ENCODE data around the gene NFATC1. TPM values are rescaled to one million over a fixed set of nuclear protein-coding genes. Genes with fewer than 3 reads are reported as not detected.
A peak's percentile ranks its signal among the peaks of the same experiment; 100 is the strongest.

The NFATC1 gene
- total RNA-seq, 3 donors from 2014 or later = 10.9 to 18.0 (median 12.9) TPM

GRCh38 chr18:79513381-79514081, 117.8 kb downstream of the NFATC1 start:
- Histone ChIP-seq H3K27ac (no peak overlapping the region), H3K36me3 (no peaks in the 10 kb centered on the region), H3K4me3 (no peak overlapping the region), H3K4me1 (no peaks in the 10 kb centered on the region), H3K9me3 (no peaks in the 10 kb centered on the region), H3K27me3 (no peaks in the 10 kb centered on the region)
- no peak for TF ChIP-seq POLR2A (IDR thresholded peaks at IDR 0.05)
- TF ChIP-seq CTCF (IDR thresholded peaks at IDR 0.05) = no peak
- no peak for TF ChIP-seq POLR2AphosphoS5 (IDR thresholded peaks at IDR 0.05)
- DNase-seq (ENCODE audit: low spot score in 2 of 2) = peak; percentile 13 to 48
- intact Hi-C loops (cut with DNase I; ENCODE audit: low total_unique reads) = no loop called here

GRCh38 chr18:79515331-79515730, 119.6 kb downstream of the NFATC1 start:
- intact Hi-C loops (cut with DNase I; ENCODE audit: low total_unique reads) = no loop called here
- Histone ChIP-seq H3K27ac (no peak overlapping the region), H3K4me3 (no peak overlapping the region), H3K27me3 (no peaks in the 10 kb centered on the region), H3K36me3 (no peaks in the 10 kb centered on the region), H3K4me1 (no peaks in the 10 kb centered on the region), H3K9me3 (no peaks in the 10 kb centered on the region)
- DNase-seq (ENCODE audit: low spot score in 2 of 2) = peak; percentile 15 to 44
- no peak for TF ChIP-seq CTCF (IDR thresholded peaks at IDR 0.05)
- TF ChIP-seq POLR2AphosphoS5 (IDR thresholded peaks at IDR 0.05) = no peak
- TF ChIP-seq POLR2A (IDR thresholded peaks at IDR 0.05) = no peak

- peak in 1 of 2 donors; percentile 25 for DNase-seq (ENCODE audit: low spot score in 2 of 2)
- Histone ChIP-seq H3K4me1 (no peaks in the 10 kb centered on the region), H3K4me3 (no peak overlapping the region), H3K36me3 (no peaks in the 10 kb centered on the region), H3K27me3 (no peaks in the 10 kb centered on the region), H3K9me3 (no peaks in the 10 kb centered on the region), H3K27ac (no peak overlapping the region)
- TF ChIP-seq POLR2AphosphoS5 (IDR thresholded peaks at IDR 0.05) (no peak), CTCF (IDR thresholded peaks at IDR 0.05) (no peak), POLR2A (IDR thresholded peaks at IDR 0.05) (no peak)
- intact Hi-C loops (cut with DNase I; ENCODE audit: low total_unique reads) = no loop called here
Observed at GRCh38 chr18:79515944-79516351, 120.2 kb downstream of the NFATC1 start.

GRCh38 chr18:79516441-79516931, 120.8 kb downstream of the NFATC1 start:
- Histone ChIP-seq H3K36me3 (no peaks in the 10 kb centered on the region), H3K9me3 (no peaks in the 10 kb centered on the region), H3K27ac (no peak overlapping the region), H3K4me1 (no peaks in the 10 kb centered on the region), H3K27me3 (no peaks in the 10 kb centered on the region), H3K4me3 (no peak overlapping the region)
- DNase-seq (ENCODE audit: low spot score in 2 of 2) = peak in 1 of 2 donors; percentile 10
- no peak for TF ChIP-seq POLR2AphosphoS5 (IDR thresholded peaks at IDR 0.05)
- intact Hi-C loops (cut with DNase I; ENCODE audit: low total_unique reads) = no loop called here

GRCh38 chr18:79517341-79517740, 121.6 kb downstream of the NFATC1 start:
- no peaks in the 10 kb centered on the region for H3K4me1 ChIP-seq
- intact Hi-C loops (cut with DNase I; ENCODE audit: low total_unique reads) = no loop called here
- H3K4me3 ChIP-seq = no peak overlapping the region
- peak; percentile 13 to 17 for DNase-seq (ENCODE audit: low spot score in 2 of 2)
- TF ChIP-seq CTCF (IDR thresholded peaks at IDR 0.05) = no peak
- no peaks in the 10 kb centered on the region for H3K9me3 ChIP-seq
- H3K27ac ChIP-seq = no peak overlapping the region
- no peaks in the 10 kb centered on the region for H3K36me3 ChIP-seq
- H3K27me3 ChIP-seq = no peaks in the 10 kb centered on the region
